Measurements from ENCODE around the gene CXCL9.
"Not testable (repeated sequence)": the region's sequence is repeated elsewhere in the genome, so short reads cannot be mapped to it uniquely, and the experiment has no call there.

The CXCL9 gene

GRCh38 chr4:76010576-76010975 lies 3.3 kb upstream of the CXCL9 start:
- H3K4me3 ChIP-seq (ENCODE audit: low read depth, low read length): no peak overlapping the region
- TF ChIP-seq CTCF (IDR thresholded peaks at IDR 0.05; ENCODE audit: low read depth, low read length): no peak

DNA sequence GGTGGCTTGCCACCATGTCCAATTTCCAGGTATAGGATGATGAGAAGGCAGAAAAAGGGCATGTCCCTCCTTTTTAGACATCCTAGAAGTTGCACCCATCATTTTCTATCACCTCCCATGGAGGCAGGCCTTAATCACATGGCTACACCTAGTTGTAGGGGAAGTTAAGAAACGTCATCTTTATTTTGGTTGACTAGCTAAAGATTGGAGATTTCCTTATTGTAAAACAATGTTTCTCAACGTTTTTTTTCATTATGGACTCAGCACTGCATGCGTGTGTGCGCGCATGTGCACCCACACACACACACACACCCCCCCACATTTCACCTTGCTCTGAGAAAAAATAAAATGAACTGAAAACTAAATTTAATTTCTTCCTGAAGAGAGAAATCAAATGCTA lies 2.0 kb upstream of the CXCL9 start:
- no peak for TF ChIP-seq CTCF (IDR thresholded peaks at IDR 0.05; ENCODE audit: low read depth, low read length)
- H3K4me3 ChIP-seq (ENCODE audit: low read depth, low read length): no peak overlapping the region

DNA sequence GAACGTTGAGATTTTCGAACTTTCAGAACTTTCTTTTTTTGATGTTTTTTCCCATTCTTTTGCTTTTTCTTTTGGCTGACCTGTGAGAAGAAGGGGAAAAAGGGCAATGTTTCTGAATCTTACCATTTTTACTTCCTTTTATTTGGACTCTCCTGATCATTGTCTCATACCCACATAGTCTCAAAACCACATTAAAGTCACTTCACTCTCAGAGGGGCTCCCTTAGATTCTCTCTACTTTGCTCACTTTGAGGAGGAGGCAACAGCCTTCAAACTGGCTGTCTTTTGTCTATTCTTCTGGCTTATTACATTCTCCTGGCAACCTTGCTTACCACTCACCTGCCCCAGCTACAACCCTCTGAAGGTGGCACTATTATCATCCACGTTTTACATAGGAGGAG lies 3.7 kb downstream of the CXCL9 start:
- H3K4me3 ChIP-seq (ENCODE audit: low read depth, low read length): no peak overlapping the region
- TF ChIP-seq CTCF (IDR thresholded peaks at IDR 0.05; ENCODE audit: low read depth, low read length): no peak

DNA sequence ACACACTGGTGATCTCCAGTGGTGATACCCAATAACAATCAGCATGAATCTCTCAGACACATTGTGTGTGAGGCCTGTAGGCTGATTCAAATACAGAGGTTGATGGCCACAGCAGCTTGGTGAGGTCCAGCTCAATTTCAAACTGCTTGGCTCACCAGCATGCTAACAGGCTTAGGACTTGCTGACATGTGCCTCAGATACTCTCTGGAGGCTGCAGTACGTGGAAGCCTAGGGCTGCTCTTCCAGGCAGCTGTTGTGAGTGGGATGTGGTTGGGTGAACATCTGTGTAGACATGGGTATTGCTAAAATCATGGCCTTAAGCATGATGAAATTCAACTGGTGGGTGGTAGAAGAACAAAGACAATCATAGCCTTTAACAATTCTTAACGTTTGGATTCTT lies 4.3 kb downstream of the CXCL9 start:
- H3K4me3 ChIP-seq (ENCODE audit: low read depth, low read length): no peak overlapping the region
- no peak for TF ChIP-seq CTCF (IDR thresholded peaks at IDR 0.05; ENCODE audit: low read depth, low read length)

- no peak overlapping the region for H3K4me3 ChIP-seq (ENCODE audit: low read depth, low read length)
- no peak for TF ChIP-seq CTCF (IDR thresholded peaks at IDR 0.05; ENCODE audit: low read depth, low read length)
These were observed 5.1 kb downstream of the CXCL9 start for GRCh38 chr4:76002176-76002575.

GRCh38 chr4:76001700-76002099 lies 5.6 kb downstream of the CXCL9 start:
- no peak overlapping the region for H3K4me3 ChIP-seq (ENCODE audit: low read depth, low read length)
- no peak for TF ChIP-seq CTCF (IDR thresholded peaks at IDR 0.05; ENCODE audit: low read depth, low read length)

GRCh38 chr4:76000279-76000678 lies 7.0 kb downstream of the CXCL9 start:
- H3K4me3 ChIP-seq (ENCODE audit: low read depth, low read length): no peak overlapping the region
- no peak for TF ChIP-seq CTCF (IDR thresholded peaks at IDR 0.05; ENCODE audit: low read depth, low read length)

DNA sequence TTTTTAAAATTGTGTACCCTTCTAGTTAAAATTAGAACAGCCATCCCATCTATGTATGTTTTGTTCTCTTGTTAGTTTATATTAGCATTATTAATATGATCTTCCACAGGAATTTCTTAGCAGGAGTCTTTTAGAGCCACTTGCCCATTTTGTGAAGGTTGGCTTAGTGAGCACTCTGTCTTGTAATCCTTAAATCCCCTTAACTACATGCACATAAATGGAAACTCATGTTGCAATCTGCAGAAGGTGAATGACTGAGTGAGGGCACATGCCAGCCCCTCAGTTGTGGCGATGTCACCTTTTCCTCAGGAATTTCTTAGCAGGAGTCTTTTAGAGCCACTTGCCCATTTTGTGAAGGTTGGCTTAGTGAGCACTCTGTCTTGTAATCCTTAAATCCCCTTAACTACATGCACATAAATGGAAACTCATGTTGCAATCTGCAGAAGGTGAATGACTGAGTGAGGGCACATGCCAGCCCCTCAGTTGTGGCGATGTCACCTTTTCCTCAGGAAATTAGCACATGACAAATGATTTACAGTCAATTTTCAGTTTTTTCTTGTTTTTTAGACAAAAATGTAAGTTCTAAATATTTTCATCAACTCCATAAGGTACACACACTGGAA lies 8.7 kb downstream of the CXCL9 start:
- H3K4me3 ChIP-seq (ENCODE audit: low read depth, low read length): not testable (repeated sequence)

Data from WI38 (cell line).